T-helper 17 cell (primary cell): ENCODE results near the gene LRRC4C. TPM values are rescaled to one million over a fixed set of nuclear protein-coding genes. Genes with fewer than 3 reads are reported as not detected.

Experiments used
- ATAC-seq: fragments of 150-1000 bp; cut with Tn5 transposase; 2 replicates; pipeline ENCODE4 v1.10.0; 2021; ENCODE audit warnings: mild to moderate bottlenecking, moderate library complexity
- DNase-seq, 3 donors: peaks; one replicate each; pipeline versions ENCODE4 v3.0.0 to v3.0.0-alpha.2; 2020 to 2021
- H3K9me3 ChIP-seq: one replicate; pipeline ENCODE4 v1.7.0; 2013; ENCODE audit warnings: low read length, mild to moderate bottlenecking; ENCODE audit not compliant: control insufficient read depth, poor library complexity, severe bottlenecking
- H3K27ac Mint-ChIP-seq: one replicate; pipeline ENCODE4 v1.8.0; 2022; ENCODE audit warnings: mild to moderate bottlenecking, moderate library complexity, mixed read lengths
- H3K27me3 Mint-ChIP-seq: one replicate; pipeline ENCODE4 v1.8.0; 2022; ENCODE audit warnings: mixed read lengths
- H3K36me3 Mint-ChIP-seq: one replicate; pipeline ENCODE4 v1.8.0; 2022; ENCODE audit warnings: low read depth, mixed read lengths
- H3K4me1 Mint-ChIP-seq: one replicate; pipeline ENCODE4 v1.8.0; 2022; ENCODE audit warnings: mild to moderate bottlenecking, mixed read lengths
- H3K4me3 Mint-ChIP-seq: one replicate; pipeline ENCODE4 v1.8.0; 2022; ENCODE audit warnings: mild to moderate bottlenecking, moderate library complexity, mixed read lengths
- total RNA-seq, 4 donors: library from RNA in 2 of 4; stranded (reverse) in 2 of 4; gene quantifications; one replicate each; pipeline ENCODE4 v1.2.3 and lab custom pipeline; 2022 to 2026

Gene LRRC4C
- total RNA-seq, 2 donors from 2014 or later, result not detected

GRCh38 chr11:40162901-40163883, 1296.3 kb downstream of the LRRC4C start:
- no peaks in the 10 kb centered on the region for H3K27me3 Mint-ChIP-seq
- H3K27ac Mint-ChIP-seq, result no peak overlapping the region
- no peak overlapping the region for H3K4me3 Mint-ChIP-seq
- H3K9me3 ChIP-seq, result no peaks in the 10 kb centered on the region
- H3K4me1 Mint-ChIP-seq, result no peaks in the 10 kb centered on the region
- no peak for DNase-seq
- no peak for ATAC-seq
- no peaks in the 10 kb centered on the region for H3K36me3 Mint-ChIP-seq

DNA sequence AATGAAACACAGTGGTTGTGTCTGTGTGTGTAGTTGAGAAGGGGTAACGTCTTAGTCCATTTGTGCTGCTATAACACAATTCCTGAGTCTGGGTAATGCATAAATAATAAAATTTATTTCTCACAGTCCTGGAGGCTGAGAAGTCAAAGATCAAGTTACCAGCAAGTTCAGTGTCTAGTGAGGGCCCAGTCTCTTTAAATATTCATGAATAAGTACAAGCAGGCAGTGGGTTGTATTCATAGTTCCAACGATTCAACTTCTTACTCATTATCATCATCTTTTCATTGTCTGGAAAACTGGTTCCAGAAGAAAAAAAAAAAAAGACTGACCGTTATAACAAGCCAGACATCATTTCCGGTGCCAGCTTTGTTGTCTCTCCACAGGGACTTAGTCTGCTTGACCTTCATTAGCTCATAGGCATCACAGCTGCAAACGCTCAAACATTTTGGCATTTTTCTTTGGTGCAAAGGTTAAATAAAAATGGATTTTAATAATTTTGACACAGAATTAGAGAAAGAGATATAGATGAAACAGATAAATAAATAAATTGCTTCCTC, 1297.5 kb downstream of the LRRC4C start:
- ATAC-seq (no peak), DNase-seq (no peak)
- H3K27ac Mint-ChIP-seq, result no peak overlapping the region
- H3K4me3 Mint-ChIP-seq, result no peak overlapping the region
- H3K4me1 Mint-ChIP-seq, result no peaks in the 10 kb centered on the region
- H3K27me3 Mint-ChIP-seq, result no peaks in the 10 kb centered on the region
- no peaks in the 10 kb centered on the region for H3K9me3 ChIP-seq
- no peaks in the 10 kb centered on the region for H3K36me3 Mint-ChIP-seq

GRCh38 chr11:40160418-40160817, 1299.0 kb downstream of the LRRC4C start:
- DNase-seq (no peak), ATAC-seq (no peak)
- H3K27ac Mint-ChIP-seq, result no peak overlapping the region
- no peaks in the 10 kb centered on the region for H3K27me3 Mint-ChIP-seq
- H3K4me3 Mint-ChIP-seq, result no peak overlapping the region
- H3K36me3 Mint-ChIP-seq, result no peaks in the 10 kb centered on the region
- no peaks in the 10 kb centered on the region for H3K4me1 Mint-ChIP-seq
- H3K9me3 ChIP-seq, result no peaks in the 10 kb centered on the region

DNA sequence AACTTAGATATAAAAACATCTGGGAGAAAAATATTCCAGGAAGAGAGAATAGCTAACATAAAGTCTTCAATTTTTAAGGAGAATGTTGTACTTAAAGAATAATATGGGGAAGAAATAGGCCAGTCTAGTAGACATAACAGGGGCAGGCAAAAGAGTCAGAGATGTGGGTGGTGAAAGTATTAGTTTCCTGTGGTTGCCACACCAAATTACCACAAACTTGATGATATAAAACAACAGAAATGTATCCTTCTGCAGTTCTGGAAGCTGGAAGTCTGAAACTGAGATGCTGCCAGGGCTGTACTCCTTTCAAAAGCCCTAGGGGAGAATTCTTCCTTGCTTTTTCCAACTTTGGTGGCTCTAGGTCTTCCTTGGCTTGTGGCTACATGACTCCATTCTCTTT, 1309.7 kb downstream of the LRRC4C start:
- no peaks in the 10 kb centered on the region for H3K9me3 ChIP-seq
- ATAC-seq, result no peak
- H3K27ac Mint-ChIP-seq, result no peak overlapping the region
- no peak for DNase-seq
- H3K4me1 Mint-ChIP-seq, result no peaks in the 10 kb centered on the region
- no peak overlapping the region for H3K4me3 Mint-ChIP-seq
- H3K36me3 Mint-ChIP-seq, result no peaks in the 10 kb centered on the region
- H3K27me3 Mint-ChIP-seq, result no peaks in the 10 kb centered on the region

- Mint-ChIP-seq H3K27me3 (no peaks in the 10 kb centered on the region), H3K4me3 (no peak overlapping the region), H3K27ac (no peak overlapping the region), H3K4me1 (no peaks in the 10 kb centered on the region), H3K36me3 (no peaks in the 10 kb centered on the region)
- ATAC-seq (no peak), DNase-seq (no peak)
- no peaks in the 10 kb centered on the region for H3K9me3 ChIP-seq
Observed at GRCh38 chr11:40140560-40140959, 1318.9 kb downstream of the LRRC4C start.

DNA sequence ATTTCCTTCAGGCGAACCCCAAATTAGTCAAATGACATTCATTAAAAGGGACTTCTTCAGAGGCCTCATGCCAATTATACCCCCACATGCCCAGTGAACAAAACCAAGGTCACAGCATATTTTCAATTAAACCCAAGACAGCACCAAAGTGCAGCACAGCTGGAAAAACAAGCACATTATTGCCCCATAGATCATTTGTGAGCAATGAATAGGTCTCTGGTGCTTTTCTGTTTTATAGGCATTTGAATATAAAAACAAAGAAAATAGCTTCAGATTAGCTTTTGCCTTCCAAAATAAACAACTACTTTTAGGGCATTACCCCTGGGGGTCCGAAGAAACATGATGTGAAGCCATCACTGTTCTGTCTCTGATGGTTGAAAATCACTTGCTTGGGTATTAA, 1319.9 kb downstream of the LRRC4C start:
- Mint-ChIP-seq H3K4me1 (no peaks in the 10 kb centered on the region), H3K27me3 (no peaks in the 10 kb centered on the region), H3K4me3 (no peak overlapping the region), H3K36me3 (no peaks in the 10 kb centered on the region), H3K27ac (no peak overlapping the region)
- DNase-seq, result no peak
- H3K9me3 ChIP-seq, result no peaks in the 10 kb centered on the region
- no peak for ATAC-seq

DNA sequence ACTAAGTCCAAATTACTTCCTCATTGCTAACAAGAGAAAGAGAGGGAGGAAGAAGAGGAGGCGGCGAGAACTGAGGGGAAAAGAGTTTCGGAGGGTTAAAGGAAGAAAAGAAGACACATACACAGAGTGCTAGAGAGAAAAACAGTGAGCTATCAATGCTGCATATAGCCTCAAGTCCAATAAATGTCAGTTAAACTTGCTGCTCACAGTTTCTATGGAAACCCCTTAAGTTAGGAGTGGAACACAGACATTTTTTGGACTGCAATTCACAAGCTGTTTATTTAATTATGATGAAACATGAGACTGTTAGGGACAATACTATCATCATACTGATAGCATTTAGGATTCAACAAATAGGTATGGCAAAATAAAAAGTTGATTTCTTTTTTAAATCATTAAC, 1320.4 kb downstream of the LRRC4C start:
- DNase-seq, result no peak
- H3K27ac Mint-ChIP-seq, result no peak overlapping the region
- no peaks in the 10 kb centered on the region for H3K27me3 Mint-ChIP-seq
- H3K36me3 Mint-ChIP-seq, result no peaks in the 10 kb centered on the region
- no peaks in the 10 kb centered on the region for H3K4me1 Mint-ChIP-seq
- ATAC-seq, result no peak
- no peaks in the 10 kb centered on the region for H3K9me3 ChIP-seq
- H3K4me3 Mint-ChIP-seq, result no peak overlapping the region

GRCh38 chr11:40134820-40135570, 1324.5 kb downstream of the LRRC4C start:
- H3K4me3 Mint-ChIP-seq, result no peak overlapping the region
- no peaks in the 10 kb centered on the region for H3K36me3 Mint-ChIP-seq
- H3K4me1 Mint-ChIP-seq, result no peaks in the 10 kb centered on the region
- no peak overlapping the region for H3K27ac Mint-ChIP-seq
- DNase-seq, result no peak
- H3K27me3 Mint-ChIP-seq, result no peaks in the 10 kb centered on the region
- H3K9me3 ChIP-seq, result no peaks in the 10 kb centered on the region
- ATAC-seq, result no peak

- H3K9me3 ChIP-seq, result no peaks in the 10 kb centered on the region
- Mint-ChIP-seq H3K4me3 (no peak overlapping the region), H3K36me3 (no peaks in the 10 kb centered on the region), H3K4me1 (no peaks in the 10 kb centered on the region), H3K27me3 (no peaks in the 10 kb centered on the region), H3K27ac (no peak overlapping the region)
- ATAC-seq (no peak), DNase-seq (no peak)
Observed at GRCh38 chr11:40133498-40133897, 1326.0 kb downstream of the LRRC4C start.

DNA sequence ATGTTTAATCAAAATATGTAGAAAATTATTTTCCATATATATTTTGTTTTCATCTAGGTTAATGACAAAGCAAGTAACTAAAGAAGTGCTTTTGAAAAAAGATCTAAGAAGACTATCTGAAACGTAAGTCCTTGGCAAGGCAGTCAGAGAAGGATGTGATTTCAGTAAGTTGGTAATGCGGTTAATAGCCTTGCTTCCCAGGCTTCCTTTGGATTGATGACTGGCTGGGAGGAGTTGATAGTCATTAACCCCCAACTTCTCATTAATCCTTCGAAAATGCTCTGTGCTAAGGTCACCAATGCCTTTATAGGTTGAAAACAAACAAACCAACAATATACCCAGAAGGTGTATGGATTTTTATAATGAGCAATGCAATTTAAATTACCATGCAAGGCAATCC, 1326.5 kb downstream of the LRRC4C start:
- no peaks in the 10 kb centered on the region for H3K9me3 ChIP-seq
- Mint-ChIP-seq H3K27ac (no peak overlapping the region), H3K4me1 (no peaks in the 10 kb centered on the region), H3K4me3 (no peak overlapping the region), H3K27me3 (no peaks in the 10 kb centered on the region), H3K36me3 (no peaks in the 10 kb centered on the region)
- DNase-seq (no peak), ATAC-seq (no peak)

DNA sequence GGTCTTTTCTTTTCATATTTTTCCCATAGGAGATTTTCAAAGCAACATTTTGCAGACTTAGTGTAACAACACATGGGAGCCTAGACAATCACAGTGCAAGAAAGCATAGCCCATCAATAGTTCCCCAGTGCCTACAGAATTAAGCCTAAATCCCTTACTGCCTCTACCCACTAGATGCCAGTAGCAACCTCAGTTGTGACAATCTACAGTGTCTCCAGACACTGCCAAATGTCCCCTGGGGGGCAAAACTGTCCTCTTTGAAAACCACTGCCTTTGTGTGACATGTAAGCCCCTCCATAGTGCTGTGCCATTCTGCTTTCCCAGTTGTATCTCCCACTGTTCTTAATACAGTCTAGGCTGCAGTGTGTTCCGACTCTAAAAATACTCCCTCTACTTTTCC, 1329.0 kb downstream of the LRRC4C start:
- Mint-ChIP-seq H3K27me3 (no peaks in the 10 kb centered on the region), H3K36me3 (no peaks in the 10 kb centered on the region), H3K4me1 (no peaks in the 10 kb centered on the region), H3K27ac (no peak overlapping the region), H3K4me3 (no peak overlapping the region)
- no peaks in the 10 kb centered on the region for H3K9me3 ChIP-seq
- DNase-seq (no peak), ATAC-seq (no peak)

GRCh38 chr11:40129266-40129665, 1330.2 kb downstream of the LRRC4C start:
- no peak for ATAC-seq
- no peak for DNase-seq
- Mint-ChIP-seq H3K36me3 (no peaks in the 10 kb centered on the region), H3K27me3 (no peaks in the 10 kb centered on the region), H3K27ac (no peak overlapping the region), H3K4me1 (no peaks in the 10 kb centered on the region), H3K4me3 (no peak overlapping the region)
- H3K9me3 ChIP-seq, result no peaks in the 10 kb centered on the region

GRCh38 chr11:40125054-40125453, 1334.4 kb downstream of the LRRC4C start:
- Mint-ChIP-seq H3K4me3 (no peak overlapping the region), H3K4me1 (no peaks in the 10 kb centered on the region), H3K36me3 (no peaks in the 10 kb centered on the region), H3K27me3 (no peaks in the 10 kb centered on the region), H3K27ac (no peak overlapping the region)
- no peaks in the 10 kb centered on the region for H3K9me3 ChIP-seq
- ATAC-seq, result no peak
- DNase-seq, result no peak
